22Rv1 (cell line): ENCODE measurements around the gene PSD4.

Source experiments
- ZFX ChIP-seq: fragments of 450-650 bp; IDR thresholded peaks from 2 replicates; pipeline ENCODE4 v1.6.1; 2017; ENCODE audit warnings: antibody characterized with exemption, borderline replicate concordance
- TF ChIP-seq, protein P1 (sequence below): fragments of 450-650 bp; IDR thresholded peaks from 2 replicates; pipeline ENCODE4 v1.5.1; 2017; ENCODE audit warnings: mild to moderate bottlenecking

DNA sequence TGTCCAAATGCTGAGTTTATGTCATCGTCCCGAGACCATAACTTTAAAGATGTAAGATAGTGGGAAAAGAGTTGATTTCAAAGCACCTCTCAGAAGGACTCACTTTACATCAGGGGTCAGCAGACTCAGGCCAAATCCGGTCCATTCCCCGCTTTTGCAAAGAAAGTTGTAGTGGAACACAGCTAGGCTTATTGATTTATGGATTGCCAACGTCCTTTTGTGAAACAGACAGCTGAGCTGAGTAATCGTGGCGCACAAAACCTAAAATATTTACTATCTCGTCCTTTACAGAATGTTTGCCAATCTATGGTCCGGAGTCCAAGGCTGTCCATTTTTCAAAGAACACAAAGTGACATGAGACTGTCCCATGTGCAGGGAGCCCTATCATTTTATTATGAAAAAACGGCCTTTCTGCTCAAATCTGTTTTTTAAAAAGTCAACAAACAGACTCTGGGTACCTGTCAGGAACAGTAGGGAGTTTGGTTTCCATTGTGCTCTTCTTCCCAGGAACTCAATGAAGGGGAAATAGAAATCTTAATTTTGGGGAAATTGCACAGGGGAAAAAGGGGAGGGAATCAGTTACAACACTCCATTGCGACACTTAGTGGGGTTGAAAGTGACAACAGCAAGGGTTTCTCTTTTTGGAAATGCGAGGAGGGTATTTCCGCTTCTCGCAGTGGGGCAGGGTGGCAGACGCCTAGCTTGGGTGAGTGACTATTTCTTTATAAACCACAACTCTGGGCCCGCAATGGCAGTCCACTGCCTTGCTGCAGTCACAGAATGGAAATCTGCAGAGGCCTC, 46.7 kb upstream of the PSD4 start, which contains the start of gene IL1RN:
- TF ChIP-seq, protein P1, sequence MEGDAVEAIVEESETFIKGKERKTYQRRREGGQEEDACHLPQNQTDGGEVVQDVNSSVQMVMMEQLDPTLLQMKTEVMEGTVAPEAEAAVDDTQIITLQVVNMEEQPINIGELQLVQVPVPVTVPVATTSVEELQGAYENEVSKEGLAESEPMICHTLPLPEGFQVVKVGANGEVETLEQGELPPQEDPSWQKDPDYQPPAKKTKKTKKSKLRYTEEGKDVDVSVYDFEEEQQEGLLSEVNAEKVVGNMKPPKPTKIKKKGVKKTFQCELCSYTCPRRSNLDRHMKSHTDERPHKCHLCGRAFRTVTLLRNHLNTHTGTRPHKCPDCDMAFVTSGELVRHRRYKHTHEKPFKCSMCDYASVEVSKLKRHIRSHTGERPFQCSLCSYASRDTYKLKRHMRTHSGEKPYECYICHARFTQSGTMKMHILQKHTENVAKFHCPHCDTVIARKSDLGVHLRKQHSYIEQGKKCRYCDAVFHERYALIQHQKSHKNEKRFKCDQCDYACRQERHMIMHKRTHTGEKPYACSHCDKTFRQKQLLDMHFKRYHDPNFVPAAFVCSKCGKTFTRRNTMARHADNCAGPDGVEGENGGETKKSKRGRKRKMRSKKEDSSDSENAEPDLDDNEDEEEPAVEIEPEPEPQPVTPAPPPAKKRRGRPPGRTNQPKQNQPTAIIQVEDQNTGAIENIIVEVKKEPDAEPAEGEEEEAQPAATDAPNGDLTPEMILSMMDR = no peak
- TF ChIP-seq ZFX = no peak
